HFFc6 (cell line): Measurements from ENCODE around the gene ZFAND6. TPM values are rescaled to one million over a fixed set of nuclear protein-coding genes. Genes with fewer than 3 reads are reported as not detected.
"Not testable (repeated sequence)": the region's sequence is repeated elsewhere in the genome, so short reads cannot be mapped to it uniquely, and the experiment has no call there.

Experiments used
- DNase-seq: peaks from one replicate; pipeline ENCODE4 v3.0.0-alpha.2; 2018
- H3K27ac Mint-ChIP-seq: 2 replicates; pipeline ENCODE4 v1.8.0; 2020; ENCODE audit warnings: mild to moderate bottlenecking, mixed read lengths
- H3K27me3 Mint-ChIP-seq: 2 replicates; pipeline ENCODE4 v1.8.0; 2021; ENCODE audit warnings: mild to moderate bottlenecking, moderate library complexity, mixed read lengths; ENCODE audit not compliant: insufficient read depth
- H3K36me3 Mint-ChIP-seq: 2 replicates; pipeline ENCODE4 v1.8.0; 2021; ENCODE audit warnings: low read depth, mixed read lengths
- H3K4me1 Mint-ChIP-seq: 2 replicates; pipeline ENCODE4 v1.8.0; 2020; ENCODE audit warnings: low read depth, mixed read lengths
- H3K4me3 Mint-ChIP-seq: 2 replicates; pipeline ENCODE4 v1.8.0; 2020; ENCODE audit warnings: mild to moderate bottlenecking, moderate library complexity, mixed read lengths
- H3K9me3 Mint-ChIP-seq: 2 replicates; pipeline ENCODE4 v1.8.0; 2020; ENCODE audit warnings: mild to moderate bottlenecking, mixed read lengths
- total RNA-seq, 6 experiments: library from RNA; stranded (reverse); fragmentation: NEBNext Ultra II Directional; extraction: Animal tissue kit (Norgen Biotek cat#: 25700); gene quantifications; 2 replicates in 1 of 6; 3 replicates in 5 of 6; pipeline ENCODE4 v1.2.3, GENCODE V29; 2021
- TF ChIP-seq, protein P1 (sequence below): fragments of 200-600 bp; sonication (generic); IDR thresholded peaks from 2 replicates; pipeline ENCODE4 v1.5.0; 2021; ENCODE audit warnings: antibody characterized with exemption, mild to moderate bottlenecking

The ZFAND6 gene
- total RNA-seq, 6 experiments from 2014 or later: 49.0 to 62.6 (median 57.6) TPM

- H3K4me3 Mint-ChIP-seq: no peak overlapping the region
- H3K4me1 Mint-ChIP-seq: peaks cover 14% of the 10 kb centered on the region
- H3K9me3 Mint-ChIP-seq: no peaks in the 10 kb centered on the region
- H3K36me3 Mint-ChIP-seq: peaks cover 18% of the 10 kb centered on the region
- no peaks in the 10 kb centered on the region for H3K27me3 Mint-ChIP-seq
- H3K27ac Mint-ChIP-seq: no peak overlapping the region
- TF ChIP-seq, protein P1, sequence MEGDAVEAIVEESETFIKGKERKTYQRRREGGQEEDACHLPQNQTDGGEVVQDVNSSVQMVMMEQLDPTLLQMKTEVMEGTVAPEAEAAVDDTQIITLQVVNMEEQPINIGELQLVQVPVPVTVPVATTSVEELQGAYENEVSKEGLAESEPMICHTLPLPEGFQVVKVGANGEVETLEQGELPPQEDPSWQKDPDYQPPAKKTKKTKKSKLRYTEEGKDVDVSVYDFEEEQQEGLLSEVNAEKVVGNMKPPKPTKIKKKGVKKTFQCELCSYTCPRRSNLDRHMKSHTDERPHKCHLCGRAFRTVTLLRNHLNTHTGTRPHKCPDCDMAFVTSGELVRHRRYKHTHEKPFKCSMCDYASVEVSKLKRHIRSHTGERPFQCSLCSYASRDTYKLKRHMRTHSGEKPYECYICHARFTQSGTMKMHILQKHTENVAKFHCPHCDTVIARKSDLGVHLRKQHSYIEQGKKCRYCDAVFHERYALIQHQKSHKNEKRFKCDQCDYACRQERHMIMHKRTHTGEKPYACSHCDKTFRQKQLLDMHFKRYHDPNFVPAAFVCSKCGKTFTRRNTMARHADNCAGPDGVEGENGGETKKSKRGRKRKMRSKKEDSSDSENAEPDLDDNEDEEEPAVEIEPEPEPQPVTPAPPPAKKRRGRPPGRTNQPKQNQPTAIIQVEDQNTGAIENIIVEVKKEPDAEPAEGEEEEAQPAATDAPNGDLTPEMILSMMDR: no peak
- DNase-seq: no peak
These were observed 61.2 kb downstream of the ZFAND6 start for GRCh38 chr15:80120636-80121035.

GRCh38 chr15:80121546-80121945 is 62.1 kb downstream of the ZFAND6 start:
- Mint-ChIP-seq H3K9me3 (no peaks in the 10 kb centered on the region), H3K36me3 (peaks cover 27% of the 10 kb centered on the region), H3K27me3 (no peaks in the 10 kb centered on the region), H3K27ac (no peak overlapping the region), H3K4me1 (peaks cover 11% of the 10 kb centered on the region), H3K4me3 (no peak overlapping the region)
- TF ChIP-seq, protein P1: no peak
- no peak for DNase-seq

GRCh38 chr15:80123034-80123433 is 63.6 kb downstream of the ZFAND6 start:
- no peaks in the 10 kb centered on the region for H3K27me3 Mint-ChIP-seq
- TF ChIP-seq, protein P1: no peak
- H3K36me3 Mint-ChIP-seq: peaks cover 24% of the 10 kb centered on the region
- DNase-seq: no peak
- no peak overlapping the region for H3K4me3 Mint-ChIP-seq
- peaks cover 19% of the 10 kb centered on the region for H3K4me1 Mint-ChIP-seq
- no peak overlapping the region for H3K27ac Mint-ChIP-seq
- no peaks in the 10 kb centered on the region for H3K9me3 Mint-ChIP-seq

GRCh38 chr15:80127253-80127652 is 67.8 kb downstream of the ZFAND6 start:
- H3K36me3 Mint-ChIP-seq: peaks cover 42% of the 10 kb centered on the region
- not testable (repeated sequence) for H3K9me3 Mint-ChIP-seq

DNA sequence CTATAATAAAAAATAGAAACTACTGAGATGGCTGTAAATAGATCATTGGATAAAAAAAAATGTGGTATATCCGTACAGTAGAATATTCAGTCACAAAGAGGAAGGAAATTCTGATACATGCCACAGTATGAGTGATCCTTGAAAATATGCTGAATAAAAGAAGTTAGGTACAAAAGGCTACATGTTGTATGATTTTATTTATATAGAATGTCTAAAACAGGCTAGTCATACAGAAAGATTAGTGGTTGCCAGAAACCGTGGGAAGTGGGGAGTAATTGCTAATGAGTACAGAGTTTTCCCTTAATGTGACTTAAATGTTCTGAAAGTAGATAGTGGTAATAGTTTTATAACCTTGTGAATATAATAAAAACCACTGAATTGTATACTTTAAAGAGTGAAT is 68.4 kb downstream of the ZFAND6 start:
- no peak overlapping the region for H3K4me3 Mint-ChIP-seq
- TF ChIP-seq, protein P1: no peak
- H3K27ac Mint-ChIP-seq: peak overlapping the region; percentile 6; the same call in 1 of the 2 replicates
- no peaks in the 10 kb centered on the region for H3K9me3 Mint-ChIP-seq
- H3K36me3 Mint-ChIP-seq: peaks cover 41% of the 10 kb centered on the region
- no peaks in the 10 kb centered on the region for H3K27me3 Mint-ChIP-seq
- H3K4me1 Mint-ChIP-seq: peaks cover 11% of the 10 kb centered on the region
- DNase-seq: peak; percentile 1

More at GRCh38 chr15:80127253-80127652, 67.8 kb downstream of the ZFAND6 start:
- not testable (repeated sequence) for DNase-seq, H3K27ac Mint-ChIP-seq, H3K27me3 Mint-ChIP-seq, H3K4me3 Mint-ChIP-seq
- H3K4me1 Mint-ChIP-seq: peaks cover 11% of the 10 kb centered on the region

DNA sequence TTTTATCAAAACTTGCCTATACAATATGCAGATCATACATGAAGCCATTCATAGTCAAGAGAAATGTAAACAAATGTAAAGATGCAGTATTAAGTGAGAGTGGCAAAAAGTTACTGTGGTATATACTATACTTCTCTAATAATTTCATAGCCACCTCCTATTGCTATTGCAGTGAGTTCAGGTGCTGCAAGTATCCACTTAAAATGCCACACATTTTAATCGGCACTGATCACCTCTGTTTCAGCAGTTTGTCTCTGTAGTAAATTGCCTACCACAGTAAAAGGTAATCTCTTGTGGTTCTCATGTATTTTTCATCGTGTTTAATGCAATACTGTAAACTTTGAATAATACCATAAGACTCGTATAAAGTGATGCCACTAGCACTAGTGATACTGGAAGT is 72.9 kb downstream of the ZFAND6 start:
- H3K27me3 Mint-ChIP-seq: no peaks in the 10 kb centered on the region
- TF ChIP-seq, protein P1: no peak
- DNase-seq: no peak
- no peaks in the 10 kb centered on the region for H3K9me3 Mint-ChIP-seq
- H3K27ac Mint-ChIP-seq: no peak overlapping the region
- peaks cover 37% of the 10 kb centered on the region for H3K36me3 Mint-ChIP-seq
- H3K4me1 Mint-ChIP-seq: peaks cover 10% of the 10 kb centered on the region
- H3K4me3 Mint-ChIP-seq: no peak overlapping the region
